Nephron (organoid): Measurements from ENCODE around the gene OR6K6.

Experiments used
- H3K27ac Mint-ChIP-seq, 3 experiments: 2 replicates each; pipeline ENCODE4 v1.8.0; 2020; ENCODE audit warnings: mixed read lengths in 3 of 3, mild to moderate bottlenecking in 2 of 3, moderate library complexity in 1 of 3
- H3K27me3 Mint-ChIP-seq: 2 replicates; pipeline ENCODE4 v1.8.0; 2021; ENCODE audit warnings: low read depth, mild to moderate bottlenecking, moderate library complexity, mixed read lengths
- H3K36me3 Mint-ChIP-seq: 2 replicates; pipeline ENCODE4 v1.8.0; 2020; ENCODE audit warnings: low read depth, mixed read lengths
- H3K4me1 Mint-ChIP-seq: 2 replicates; pipeline ENCODE4 v1.8.0; 2020; ENCODE audit warnings: mixed read lengths
- H3K4me3 Mint-ChIP-seq, 3 experiments: 2 replicates each; pipeline ENCODE4 v1.8.0; 2020; ENCODE audit warnings: mild to moderate bottlenecking in 3 of 3, mixed read lengths in 3 of 3, moderate library complexity in 2 of 3
- H3K9me3 Mint-ChIP-seq: 2 replicates; pipeline ENCODE4 v1.8.0; 2020; ENCODE audit warnings: mixed read lengths
- TF ChIP-seq, protein P1 (sequence below), 3 experiments: fragments of 200-600 bp; sonication (generic); IDR thresholded peaks; one replicate each; pipeline ENCODE4 v1.5.0; 2021; ENCODE audit warnings: antibody characterized with exemption in 3 of 3; ENCODE audit not compliant: unreplicated experiment in 3 of 3

OR6K6 gene, protein sequence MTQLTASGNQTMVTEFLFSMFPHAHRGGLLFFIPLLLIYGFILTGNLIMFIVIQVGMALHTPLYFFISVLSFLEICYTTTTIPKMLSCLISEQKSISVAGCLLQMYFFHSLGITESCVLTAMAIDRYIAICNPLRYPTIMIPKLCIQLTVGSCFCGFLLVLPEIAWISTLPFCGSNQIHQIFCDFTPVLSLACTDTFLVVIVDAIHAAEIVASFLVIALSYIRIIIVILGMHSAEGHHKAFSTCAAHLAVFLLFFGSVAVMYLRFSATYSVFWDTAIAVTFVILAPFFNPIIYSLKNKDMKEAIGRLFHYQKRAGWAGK

DNA sequence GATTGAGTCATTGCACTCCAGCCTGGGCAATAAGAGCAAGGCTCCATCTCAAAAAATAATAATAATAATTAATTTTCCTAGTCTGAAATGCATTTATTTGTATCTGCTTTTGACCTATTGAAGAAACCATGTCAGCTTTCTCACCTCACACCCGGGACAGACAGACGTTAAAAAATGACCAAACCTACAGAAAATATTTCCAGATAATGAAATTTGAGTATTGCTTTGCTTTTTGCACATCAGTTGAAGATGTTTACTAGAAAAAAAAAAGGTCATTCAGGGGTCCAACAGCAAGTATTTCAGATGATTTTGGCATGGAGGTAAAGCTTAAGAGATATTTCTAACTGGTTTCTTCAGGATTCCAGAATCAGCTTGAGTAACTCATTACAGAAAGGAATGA, at the start of gene OR6K6:
Gene OR6K6, plus strand, starts transcription at position 301 of the 400 bp plus-strand sequence. CDS start 168 bp downstream, outside the sequence.
- Mint-ChIP-seq H3K4me3 (no peak within 1 kb of the TSS), H3K9me3 (no peaks in the 10 kb centered on the region), H3K27me3 (no peaks in the 10 kb centered on the region), H3K27ac (no peak within 1 kb of the TSS), H3K4me1 (no peaks in the 10 kb centered on the region), H3K36me3 (no peaks in the 10 kb centered on the region)
- TF ChIP-seq, protein P1, sequence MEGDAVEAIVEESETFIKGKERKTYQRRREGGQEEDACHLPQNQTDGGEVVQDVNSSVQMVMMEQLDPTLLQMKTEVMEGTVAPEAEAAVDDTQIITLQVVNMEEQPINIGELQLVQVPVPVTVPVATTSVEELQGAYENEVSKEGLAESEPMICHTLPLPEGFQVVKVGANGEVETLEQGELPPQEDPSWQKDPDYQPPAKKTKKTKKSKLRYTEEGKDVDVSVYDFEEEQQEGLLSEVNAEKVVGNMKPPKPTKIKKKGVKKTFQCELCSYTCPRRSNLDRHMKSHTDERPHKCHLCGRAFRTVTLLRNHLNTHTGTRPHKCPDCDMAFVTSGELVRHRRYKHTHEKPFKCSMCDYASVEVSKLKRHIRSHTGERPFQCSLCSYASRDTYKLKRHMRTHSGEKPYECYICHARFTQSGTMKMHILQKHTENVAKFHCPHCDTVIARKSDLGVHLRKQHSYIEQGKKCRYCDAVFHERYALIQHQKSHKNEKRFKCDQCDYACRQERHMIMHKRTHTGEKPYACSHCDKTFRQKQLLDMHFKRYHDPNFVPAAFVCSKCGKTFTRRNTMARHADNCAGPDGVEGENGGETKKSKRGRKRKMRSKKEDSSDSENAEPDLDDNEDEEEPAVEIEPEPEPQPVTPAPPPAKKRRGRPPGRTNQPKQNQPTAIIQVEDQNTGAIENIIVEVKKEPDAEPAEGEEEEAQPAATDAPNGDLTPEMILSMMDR (IDR thresholded peaks at IDR 0.05; ENCODE audit: unreplicated experiment in 3 of 3) = no peak

- no peaks in the 10 kb centered on the region for H3K27me3 Mint-ChIP-seq
- H3K4me3 Mint-ChIP-seq = no peak overlapping the region
- no peaks in the 10 kb centered on the region for H3K4me1 Mint-ChIP-seq
- TF ChIP-seq, protein P1 (IDR thresholded peaks at IDR 0.05; ENCODE audit: unreplicated experiment in 3 of 3) = no peak
- H3K9me3 Mint-ChIP-seq = no peaks in the 10 kb centered on the region
- H3K36me3 Mint-ChIP-seq = no peaks in the 10 kb centered on the region
- H3K27ac Mint-ChIP-seq = no peak overlapping the region
Measured at GRCh38 chr1:158706096-158706495, 48.4 kb upstream of the OR6K6 start.

DNA sequence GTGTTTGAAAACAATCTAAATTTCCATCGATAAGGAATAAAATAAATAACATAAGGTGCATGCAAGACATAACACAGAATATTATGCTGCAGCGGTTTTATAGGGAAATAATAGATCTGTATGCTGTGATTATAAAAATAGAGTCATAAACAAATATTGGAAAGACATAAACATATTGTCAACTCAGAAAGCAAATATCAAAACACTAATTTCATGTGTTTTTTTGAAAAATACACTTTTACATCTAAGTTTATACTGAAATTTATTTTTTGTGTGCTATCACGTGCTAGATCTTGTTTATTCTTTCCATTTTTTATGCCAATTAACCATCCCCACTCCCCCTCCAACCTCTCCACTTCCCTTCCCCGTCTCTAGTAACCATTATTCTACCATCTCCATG, 43.4 kb upstream of the OR6K6 start:
- H3K4me1 Mint-ChIP-seq = no peaks in the 10 kb centered on the region
- TF ChIP-seq, protein P1 (IDR thresholded peaks at IDR 0.05; ENCODE audit: unreplicated experiment in 3 of 3) = no peak
- no peaks in the 10 kb centered on the region for H3K36me3 Mint-ChIP-seq
- H3K27me3 Mint-ChIP-seq = no peaks in the 10 kb centered on the region
- no peak overlapping the region for H3K4me3 Mint-ChIP-seq
- H3K9me3 Mint-ChIP-seq = no peaks in the 10 kb centered on the region
- H3K27ac Mint-ChIP-seq = no peak overlapping the region

GRCh38 chr1:158714754-158715153, 39.8 kb upstream of the OR6K6 start:
- no peaks in the 10 kb centered on the region for H3K9me3 Mint-ChIP-seq
- TF ChIP-seq, protein P1 (IDR thresholded peaks at IDR 0.05; ENCODE audit: unreplicated experiment in 3 of 3) = no peak
- H3K4me1 Mint-ChIP-seq = no peaks in the 10 kb centered on the region
- H3K27ac Mint-ChIP-seq = no peak overlapping the region
- no peaks in the 10 kb centered on the region for H3K36me3 Mint-ChIP-seq
- no peak overlapping the region for H3K4me3 Mint-ChIP-seq
- peaks cover 4% of the 10 kb centered on the region for H3K27me3 Mint-ChIP-seq

DNA sequence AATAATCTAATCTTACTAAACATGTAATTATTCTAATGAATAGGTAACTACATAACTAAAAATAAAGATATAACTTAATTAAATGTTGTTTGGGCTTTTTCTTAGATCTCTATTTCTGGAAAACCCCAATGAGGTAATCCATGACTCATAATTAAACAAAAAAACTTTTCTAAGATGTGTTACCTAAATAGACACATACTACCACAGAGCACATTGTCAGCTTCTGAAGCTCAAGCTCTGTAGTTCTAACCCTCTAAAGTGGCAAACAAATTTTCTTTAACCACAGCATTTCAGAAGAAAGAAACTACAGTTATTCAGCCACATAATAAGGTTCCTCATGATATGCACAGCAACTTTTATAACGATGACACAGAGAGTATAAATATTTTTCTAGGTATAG, 38.2 kb upstream of the OR6K6 start:
- Mint-ChIP-seq H3K36me3 (no peaks in the 10 kb centered on the region), H3K9me3 (no peaks in the 10 kb centered on the region), H3K27me3 (peaks cover 4% of the 10 kb centered on the region), H3K4me3 (no peak overlapping the region), H3K4me1 (no peaks in the 10 kb centered on the region), H3K27ac (no peak overlapping the region)
- TF ChIP-seq, protein P1 (IDR thresholded peaks at IDR 0.05; ENCODE audit: unreplicated experiment in 3 of 3) = no peak

DNA sequence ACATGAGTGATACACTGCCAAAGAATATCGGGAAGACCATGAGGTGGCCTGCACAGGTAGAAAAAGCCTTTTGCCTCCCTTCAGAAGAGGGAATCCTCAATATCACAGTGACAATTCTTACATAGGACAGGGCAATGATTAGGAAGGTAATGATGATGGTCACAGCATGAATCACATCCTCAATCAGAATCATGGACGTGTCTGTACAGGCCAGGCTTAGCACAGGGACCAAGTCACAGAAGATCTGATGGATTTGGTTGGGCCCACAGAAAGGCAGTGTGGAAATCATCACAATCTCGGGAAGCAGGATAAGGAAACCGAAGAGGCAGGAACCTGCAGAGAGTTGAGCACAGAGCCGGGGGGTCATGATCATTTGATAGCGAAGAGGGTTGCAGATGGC, 37.2 kb upstream of the OR6K6 start:
- H3K27me3 Mint-ChIP-seq = peaks cover 4% of the 10 kb centered on the region
- no peak overlapping the region for H3K27ac Mint-ChIP-seq
- no peaks in the 10 kb centered on the region for H3K36me3 Mint-ChIP-seq
- no peaks in the 10 kb centered on the region for H3K4me1 Mint-ChIP-seq
- no peak overlapping the region for H3K4me3 Mint-ChIP-seq
- TF ChIP-seq, protein P1 (IDR thresholded peaks at IDR 0.05; ENCODE audit: unreplicated experiment in 3 of 3) = no peak
- no peaks in the 10 kb centered on the region for H3K9me3 Mint-ChIP-seq
